Fibroblast of lung (primary cell): ENCODE results near the gene PPFIA2. TPM values are rescaled to one million over a fixed set of nuclear protein-coding genes. Genes with fewer than 3 reads are reported as not detected.

ENCODE experiments used
- DNase-seq, 2 donors: peaks; one replicate each; pipeline versions ENCODE4 v3.0.0 to v3.0.0-alpha.2; 2010; ENCODE audit warnings: low read depth in 2 of 2
- H2AFZ ChIP-seq: 2 replicates; pipeline ENCODE4 v1.5.1; 2012; ENCODE audit warnings: low read length, control low read depth, inconsistent platforms
- H3K27ac ChIP-seq: 2 replicates; pipeline ENCODE4 v1.5.1; 2011; ENCODE audit warnings: low read length, control low read depth; ENCODE audit not compliant: insufficient read depth
- H3K27me3 ChIP-seq: 2 replicates; pipeline ENCODE4 v1.5.1; 2011; ENCODE audit warnings: mild to moderate bottlenecking, low read length; ENCODE audit not compliant: control insufficient read depth, insufficient read depth
- H3K36me3 ChIP-seq: 2 replicates; pipeline ENCODE4 v1.5.1; 2011; ENCODE audit warnings: low read length; ENCODE audit not compliant: control insufficient read depth, insufficient read depth
- H3K4me1 ChIP-seq: 2 replicates; pipeline ENCODE4 v1.5.1; 2011; ENCODE audit warnings: low read length; ENCODE audit not compliant: control insufficient read depth, insufficient read depth; ENCODE audit errors: extremely low read depth
- H3K4me2 ChIP-seq: 2 replicates; pipeline ENCODE4 v1.5.1; 2011; ENCODE audit warnings: low read length, control low read depth; ENCODE audit not compliant: insufficient read depth; ENCODE audit errors: extremely low read depth
- H3K4me3 ChIP-seq, 4 experiments: fragments of 200-600 bp in 1 of 4; sonication (generic) in 1 of 4; replicated peaks in 1 of 4; 2 replicates each; pipeline ENCODE4 v1.5.1; 2011 to 2016; ENCODE audit warnings: low read length in 4 of 4, low read depth in 3 of 4, mild to moderate bottlenecking in 3 of 4, control low read depth in 2 of 4, inconsistent platforms in 1 of 4, mixed read lengths in 1 of 4; ENCODE audit not compliant: insufficient read depth in 1 of 4; ENCODE audit errors: control extremely low read depth in 1 of 4
- H3K79me2 ChIP-seq: 2 replicates; pipeline ENCODE4 v1.5.1; 2012; ENCODE audit warnings: mild to moderate bottlenecking, low read length, inconsistent platforms; ENCODE audit not compliant: control insufficient read depth, insufficient read depth
- H3K9ac ChIP-seq: 2 replicates; pipeline ENCODE4 v1.5.1; 2011; ENCODE audit warnings: mild to moderate bottlenecking, low read length, control low read depth; ENCODE audit not compliant: insufficient read depth
- H3K9me3 ChIP-seq: 2 replicates; pipeline ENCODE4 v1.5.1; 2012; ENCODE audit warnings: low read depth, low read length; ENCODE audit not compliant: control insufficient read depth, insufficient read depth
- H4K20me1 ChIP-seq: 2 replicates; pipeline ENCODE4 v1.5.1; 2011; ENCODE audit warnings: low read length; ENCODE audit not compliant: control insufficient read depth, insufficient read depth; ENCODE audit errors: extremely low read depth
- EZH2 ChIP-seq: IDR thresholded peaks from 2 replicates; pipeline ENCODE4 v1.5.1; 2012; ENCODE audit warnings: low read length, control low read depth, mild to moderate bottlenecking; ENCODE audit errors: missing control alignments
- polyA plus RNA-seq, 2 donors: library from polyadenylated mRNA; depleted of rRNA in 1 of 2; stranded (reverse) in 1 of 2; unstranded in 1 of 2; fragments of >200 nt; gene quantifications; 2 replicates each; pipeline ENCODE4 v1.2.1, GENCODE V29; 2011 to 2012; ENCODE audit warnings: missing spikeins in 1 of 2
- total RNA-seq: library from RNA; depleted of rRNA; stranded (reverse); fragments of >200 nt; gene quantifications from 2 replicates; pipeline ENCODE4 v1.2.1, GENCODE V29; 2014
- TF ChIP-seq, protein P1 (sequence below), 2 donors: IDR thresholded peaks in 1 of 2; conservative IDR thresholded peaks in 1 of 2; 1 replicate in 1 of 2; 2 replicates in 1 of 2; pipeline ENCODE4 v1.5.1; 2011 to 2012; ENCODE audit warnings: low read length in 2 of 2, control low read depth in 1 of 2, inconsistent platforms in 1 of 2, low read depth in 1 of 2, mild to moderate bottlenecking in 1 of 2

The PPFIA2 gene
- total and polyA plus RNA-seq, 2 donors (not counting 1 experiment from before 2014, with no cell fraction given), result 0.54 to 2.1 TPM

- DNase-seq, result no peak
These were observed 357.9 kb downstream of the PPFIA2 start for GRCh38 chr12:81401241-81401640.

GRCh38 chr12:81400024-81400423, 359.1 kb downstream of the PPFIA2 start:
- Histone ChIP-seq H4K20me1 (no peaks in the 10 kb centered on the region), H3K36me3 (no peaks in the 10 kb centered on the region), H3K9me3 (no peaks in the 10 kb centered on the region), H3K4me3 (no peak overlapping the region), H3K27me3 (no peaks in the 10 kb centered on the region), H3K4me2 (no peak overlapping the region), H3K79me2 (no peaks in the 10 kb centered on the region), H2AFZ (no peak overlapping the region), H3K4me1 (no peaks in the 10 kb centered on the region), H3K27ac (no peak overlapping the region), H3K9ac (no peak overlapping the region)
- no peak for DNase-seq
- TF ChIP-seq, protein P1, sequence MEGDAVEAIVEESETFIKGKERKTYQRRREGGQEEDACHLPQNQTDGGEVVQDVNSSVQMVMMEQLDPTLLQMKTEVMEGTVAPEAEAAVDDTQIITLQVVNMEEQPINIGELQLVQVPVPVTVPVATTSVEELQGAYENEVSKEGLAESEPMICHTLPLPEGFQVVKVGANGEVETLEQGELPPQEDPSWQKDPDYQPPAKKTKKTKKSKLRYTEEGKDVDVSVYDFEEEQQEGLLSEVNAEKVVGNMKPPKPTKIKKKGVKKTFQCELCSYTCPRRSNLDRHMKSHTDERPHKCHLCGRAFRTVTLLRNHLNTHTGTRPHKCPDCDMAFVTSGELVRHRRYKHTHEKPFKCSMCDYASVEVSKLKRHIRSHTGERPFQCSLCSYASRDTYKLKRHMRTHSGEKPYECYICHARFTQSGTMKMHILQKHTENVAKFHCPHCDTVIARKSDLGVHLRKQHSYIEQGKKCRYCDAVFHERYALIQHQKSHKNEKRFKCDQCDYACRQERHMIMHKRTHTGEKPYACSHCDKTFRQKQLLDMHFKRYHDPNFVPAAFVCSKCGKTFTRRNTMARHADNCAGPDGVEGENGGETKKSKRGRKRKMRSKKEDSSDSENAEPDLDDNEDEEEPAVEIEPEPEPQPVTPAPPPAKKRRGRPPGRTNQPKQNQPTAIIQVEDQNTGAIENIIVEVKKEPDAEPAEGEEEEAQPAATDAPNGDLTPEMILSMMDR (conservative IDR thresholded peaks at IDR 0.05 in 1 of 2, IDR thresholded peaks at IDR 0.05 in 1 of 2; ENCODE audit: low read depth in 1 of 2, low read length in 2 of 2), result no peak
- no peak for TF ChIP-seq EZH2

More at GRCh38 chr12:81401241-81401640, 357.9 kb downstream of the PPFIA2 start:
- Histone ChIP-seq H2AFZ (no peak overlapping the region), H3K4me3 (no peak overlapping the region), H3K27ac (no peak overlapping the region), H3K79me2 (no peaks in the 10 kb centered on the region), H3K4me2 (no peak overlapping the region), H3K4me1 (no peaks in the 10 kb centered on the region), H3K9ac (no peak overlapping the region), H4K20me1 (no peaks in the 10 kb centered on the region), H3K36me3 (no peaks in the 10 kb centered on the region), H3K9me3 (no peaks in the 10 kb centered on the region), H3K27me3 (no peaks in the 10 kb centered on the region)
- TF ChIP-seq, protein P1 (conservative IDR thresholded peaks at IDR 0.05 in 1 of 2, IDR thresholded peaks at IDR 0.05 in 1 of 2; ENCODE audit: low read depth in 1 of 2, low read length in 2 of 2), result no peak
- TF ChIP-seq EZH2, result no peak

DNA sequence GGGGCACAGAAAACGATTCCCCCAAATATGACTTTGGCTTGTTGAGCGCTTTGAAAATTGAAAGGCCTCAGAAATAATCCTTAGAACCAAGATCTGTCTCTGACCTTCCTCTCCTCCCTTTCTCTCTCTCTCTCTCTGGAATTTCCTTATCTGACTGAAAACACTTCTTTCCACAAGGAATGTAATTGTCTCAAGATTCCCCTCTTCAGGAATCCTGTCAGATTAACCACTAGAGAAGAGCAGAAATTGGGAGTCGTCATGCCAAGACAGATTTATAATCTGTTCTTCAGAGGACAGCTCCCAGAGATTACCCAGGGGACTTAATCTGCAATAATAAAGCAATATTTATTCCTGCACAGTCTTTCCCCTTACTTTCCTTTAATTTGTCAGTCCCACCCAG, 363.7 kb downstream of the PPFIA2 start:
- no peak for DNase-seq
- Histone ChIP-seq H3K9me3 (no peaks in the 10 kb centered on the region), H3K36me3 (no peaks in the 10 kb centered on the region), H3K79me2 (no peaks in the 10 kb centered on the region), H3K27ac (no peak overlapping the region), H3K9ac (no peak overlapping the region), H3K4me3 (no peak overlapping the region), H3K4me2 (no peak overlapping the region), H3K4me1 (no peaks in the 10 kb centered on the region), H4K20me1 (no peaks in the 10 kb centered on the region), H2AFZ (no peak overlapping the region), H3K27me3 (no peaks in the 10 kb centered on the region)
- TF ChIP-seq, protein P1 (conservative IDR thresholded peaks at IDR 0.05 in 1 of 2, IDR thresholded peaks at IDR 0.05 in 1 of 2; ENCODE audit: low read depth in 1 of 2, low read length in 2 of 2), result no peak
- no peak for TF ChIP-seq EZH2
